Gastrocnemius medialis (tissue), 4 donors: ENCODE data around the gene CCL8. TPM values are rescaled to one million over a fixed set of nuclear protein-coding genes. Genes with fewer than 3 reads are reported as not detected.

Source experiments
- ATAC-seq, 2 donors: fragments of 150-250 bp; one replicate each; pipeline ENCODE4 v1.9.1; 2016
- DNase-seq, 2 donors: peaks; one replicate each; pipeline ENCODE4 v3.0.0-alpha.2; 2019
- H3K27ac ChIP-seq, 4 donors: fragments of 200-600 bp; sonication (generic); 1 replicate in 1 of 4; 2 replicates in 3 of 4; pipeline ENCODE4 v1.5.1; 2016 to 2018; ENCODE audit warnings: mild to moderate bottlenecking in 2 of 4, moderate library complexity in 1 of 4
- H3K27me3 ChIP-seq, 3 donors: fragments of 200-600 bp; sonication (generic) in 2 of 3; 1 replicate in 1 of 3; 2 replicates in 2 of 3; pipeline versions ENCODE4 v1.5.1 to v1.6.0; 2016 to 2019; ENCODE audit warnings: mild to moderate bottlenecking in 1 of 3, moderate library complexity in 1 of 3
- H3K36me3 ChIP-seq, 2 donors: fragments of 200-600 bp; sonication (generic) in 1 of 2; one replicate each; pipeline ENCODE4 v1.5.1; 2017 to 2018
- H3K4me1 ChIP-seq, 2 donors: fragments of 200-600 bp; sonication (generic) in 1 of 2; one replicate each; pipeline ENCODE4 v1.5.1; 2016 to 2017; ENCODE audit warnings: mild to moderate bottlenecking in 2 of 2
- H3K4me3 ChIP-seq, 4 donors: fragments of 200-600 bp; sonication (generic) in 3 of 4; 1 replicate in 1 of 4; 2 replicates in 3 of 4; pipeline ENCODE4 v1.5.1; 2016 to 2019; ENCODE audit warnings: mild to moderate bottlenecking in 2 of 4
- H3K9me3 ChIP-seq, 3 donors: fragments of 200-600 bp; sonication (generic) in 2 of 3; 1 replicate in 1 of 3; 2 replicates in 2 of 3; pipeline ENCODE4 v1.5.1; 2016 to 2019
- POLR2A ChIP-seq, 2 donors: fragments of 450-650 bp; IDR thresholded peaks; one replicate each; pipeline ENCODE4 v1.6.1; 2017; ENCODE audit warnings: antibody characterized with exemption in 2 of 2, mild to moderate bottlenecking in 2 of 2, moderate library complexity in 2 of 2
- in situ Hi-C, 4 donors: fragments of 200-750 bp; cut with MboI; loops; one replicate each; pipeline versions ENCODE4 v1.15.0 to v1.8.0; 2017; ENCODE audit warnings: low sequenced_read_pairs in 4 of 4
- intact Hi-C: fragments of 100-400 bp; cut with DNase I; formaldehyde crosslinking; loops from one replicate; pipeline ENCODE4 v1.15.1; 2023; ENCODE audit warnings: low total_unique reads
- total RNA-seq, 4 donors: library from RNA; depleted of rRNA; stranded (reverse); fragments of >200 nt; gene quantifications; one replicate each; pipeline versions ENCODE4 v1.1.0 to v1.2.3, GENCODE V29; 2016
- TF ChIP-seq, protein P1 (sequence below), 5 experiments: fragments of 450-650 bp in 3 of 5; fragments of 200-600 bp in 2 of 5; sonication (generic) in 2 of 5; IDR thresholded peaks in 4 of 5; conservative IDR thresholded peaks in 1 of 5; 1 replicate in 4 of 5; 2 replicates in 1 of 5; pipeline ENCODE4 v1.5.1; 2016 to 2019; ENCODE audit warnings: antibody characterized with exemption in 5 of 5, mild to moderate bottlenecking in 3 of 5, moderate library complexity in 3 of 5

CCL8 gene
- total RNA-seq, 4 donors from 2014 or later = 0.61 TPM; not detected in 3

- H3K4me3 ChIP-seq = no peak overlapping the region
- ATAC-seq (no peak), DNase-seq (no peak)
- intact Hi-C loops = loop anchor here (10.0 kb wide), 1 partner anchor 594 kb away; no protein-coding TSS in a partner anchor
- TF ChIP-seq, protein P1, sequence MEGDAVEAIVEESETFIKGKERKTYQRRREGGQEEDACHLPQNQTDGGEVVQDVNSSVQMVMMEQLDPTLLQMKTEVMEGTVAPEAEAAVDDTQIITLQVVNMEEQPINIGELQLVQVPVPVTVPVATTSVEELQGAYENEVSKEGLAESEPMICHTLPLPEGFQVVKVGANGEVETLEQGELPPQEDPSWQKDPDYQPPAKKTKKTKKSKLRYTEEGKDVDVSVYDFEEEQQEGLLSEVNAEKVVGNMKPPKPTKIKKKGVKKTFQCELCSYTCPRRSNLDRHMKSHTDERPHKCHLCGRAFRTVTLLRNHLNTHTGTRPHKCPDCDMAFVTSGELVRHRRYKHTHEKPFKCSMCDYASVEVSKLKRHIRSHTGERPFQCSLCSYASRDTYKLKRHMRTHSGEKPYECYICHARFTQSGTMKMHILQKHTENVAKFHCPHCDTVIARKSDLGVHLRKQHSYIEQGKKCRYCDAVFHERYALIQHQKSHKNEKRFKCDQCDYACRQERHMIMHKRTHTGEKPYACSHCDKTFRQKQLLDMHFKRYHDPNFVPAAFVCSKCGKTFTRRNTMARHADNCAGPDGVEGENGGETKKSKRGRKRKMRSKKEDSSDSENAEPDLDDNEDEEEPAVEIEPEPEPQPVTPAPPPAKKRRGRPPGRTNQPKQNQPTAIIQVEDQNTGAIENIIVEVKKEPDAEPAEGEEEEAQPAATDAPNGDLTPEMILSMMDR (IDR thresholded peaks at IDR 0.05 in 4 of 5, conservative IDR thresholded peaks at IDR 0.05 in 1 of 5) = no peak
- no peak for TF ChIP-seq POLR2A (IDR thresholded peaks at IDR 0.05)
- H3K9me3 ChIP-seq = no peaks in the 10 kb centered on the region
- H3K27ac ChIP-seq = no peak overlapping the region
- no peaks in the 10 kb centered on the region for H3K27me3 ChIP-seq
- in situ Hi-C loops = loop anchor here in 2 of 4 donors (10.0 kb wide), 1 partner anchor 174 kb away; no protein-coding TSS in a partner anchor
- H3K4me1 ChIP-seq = no peaks in the 10 kb centered on the region
- H3K36me3 ChIP-seq = no peaks in the 10 kb centered on the region
These were observed 49.1 kb downstream of the CCL8 start for GRCh38 chr17:34368196-34368945.

DNA sequence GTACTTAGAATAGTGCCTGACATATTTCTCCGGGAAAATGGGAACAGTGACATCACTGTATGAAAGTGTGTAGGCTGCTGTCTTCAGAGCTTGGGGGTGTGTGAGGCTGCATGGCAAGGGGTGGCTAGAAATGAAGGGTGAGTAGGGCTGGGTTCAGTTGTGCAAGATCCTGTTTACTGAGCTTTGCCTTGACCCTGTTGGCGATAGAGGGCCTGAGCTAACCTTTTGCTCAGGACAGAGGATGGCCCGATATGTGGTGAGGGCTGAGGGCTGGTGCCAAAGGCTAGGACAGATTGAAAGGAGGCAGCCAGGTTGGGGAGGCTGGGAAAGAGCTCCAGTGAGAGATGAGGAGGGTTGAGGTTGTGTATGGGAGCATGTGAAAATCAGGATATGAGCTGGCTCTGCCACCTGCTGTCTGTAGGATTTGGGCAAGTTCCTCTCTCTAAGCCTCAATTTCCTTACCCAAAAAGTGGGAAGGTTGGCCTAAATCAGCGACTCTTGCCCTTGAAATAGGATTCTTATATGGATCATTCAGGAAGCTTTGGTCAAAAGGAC, 49.8 kb downstream of the CCL8 start:
- no peaks in the 10 kb centered on the region for H3K9me3 ChIP-seq
- H3K36me3 ChIP-seq = no peaks in the 10 kb centered on the region
- H3K4me3 ChIP-seq = no peak overlapping the region
- DNase-seq (no peak), ATAC-seq (no peak)
- H3K27me3 ChIP-seq = no peaks in the 10 kb centered on the region
- H3K4me1 ChIP-seq = no peaks in the 10 kb centered on the region
- no peak overlapping the region for H3K27ac ChIP-seq
- in situ Hi-C loops = loop anchor here in 2 of 4 donors (10.0 kb wide), 1 partner anchor 174 kb away; no protein-coding TSS in a partner anchor
- intact Hi-C loops = loop anchor here (10.0 kb wide), 1 partner anchor 594 kb away; no protein-coding TSS in a partner anchor
- TF ChIP-seq, protein P1 (IDR thresholded peaks at IDR 0.05 in 4 of 5, conservative IDR thresholded peaks at IDR 0.05 in 1 of 5) = no peak
- TF ChIP-seq POLR2A (IDR thresholded peaks at IDR 0.05) = no peak

GRCh38 chr17:34369571-34369970, 50.3 kb downstream of the CCL8 start:
- Histone ChIP-seq H3K9me3 (no peaks in the 10 kb centered on the region), H3K27ac (no peak overlapping the region), H3K27me3 (no peaks in the 10 kb centered on the region), H3K4me1 (no peaks in the 10 kb centered on the region), H3K4me3 (no peak overlapping the region), H3K36me3 (no peaks in the 10 kb centered on the region)
- TF ChIP-seq, protein P1 (IDR thresholded peaks at IDR 0.05 in 4 of 5, conservative IDR thresholded peaks at IDR 0.05 in 1 of 5) = no peak
- no peak for TF ChIP-seq POLR2A (IDR thresholded peaks at IDR 0.05)
- DNase-seq = no peak
- in situ Hi-C loops = loop anchor here in 2 of 4 donors (10.0 kb wide), 1 partner anchor 175 kb away; no protein-coding TSS in a partner anchor
- no peak for ATAC-seq
- intact Hi-C loops = loop anchor here (10.0 kb wide), 1 partner anchor 595 kb away; no protein-coding TSS in a partner anchor

DNA sequence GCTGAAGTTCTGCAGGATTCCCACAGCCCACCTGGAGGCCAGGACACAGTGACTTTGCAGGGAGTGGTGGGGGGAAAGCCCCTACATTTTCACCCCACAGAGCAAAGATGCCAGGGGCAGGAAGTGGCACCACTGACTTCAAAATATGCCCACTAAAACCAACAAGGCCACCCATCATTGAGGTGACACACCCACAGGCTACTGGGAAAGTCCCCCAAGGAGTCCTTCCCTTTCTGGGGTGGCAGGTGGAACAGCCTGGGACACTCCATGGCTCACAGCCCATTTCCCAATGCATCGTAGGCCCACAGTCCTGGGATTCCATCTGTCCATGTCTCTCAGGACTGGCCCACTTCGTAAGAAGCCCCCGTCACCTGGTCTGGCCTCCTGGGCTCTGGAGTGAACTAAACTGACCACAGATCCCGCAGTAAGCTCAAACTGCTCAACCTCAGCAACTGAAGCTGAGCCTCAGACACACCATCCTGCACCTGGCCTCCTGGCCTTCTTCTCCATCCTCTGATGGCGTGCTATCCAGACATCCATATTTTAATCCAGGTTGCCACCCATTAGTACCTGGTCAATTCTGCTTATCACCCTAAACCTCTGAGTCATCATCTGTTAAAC, 51.3 kb downstream of the CCL8 start:
- no peak for TF ChIP-seq POLR2A (IDR thresholded peaks at IDR 0.05)
- TF ChIP-seq, protein P1 (IDR thresholded peaks at IDR 0.05 in 4 of 5, conservative IDR thresholded peaks at IDR 0.05 in 1 of 5) = no peak
- no peak overlapping the region for H3K4me3 ChIP-seq
- ATAC-seq (no peak), DNase-seq (no peak)
- H3K36me3 ChIP-seq = no peaks in the 10 kb centered on the region
- no peaks in the 10 kb centered on the region for H3K9me3 ChIP-seq
- in situ Hi-C loops = no loop called here
- no peaks in the 10 kb centered on the region for H3K27me3 ChIP-seq
- H3K27ac ChIP-seq = no peak overlapping the region
- H3K4me1 ChIP-seq = no peaks in the 10 kb centered on the region
- intact Hi-C loops = no loop called here
